CD14-positive monocyte (primary cell): ENCODE data around the gene XCR1. TPM values are rescaled to one million over a fixed set of nuclear protein-coding genes. Genes with fewer than 3 reads are reported as not detected.

ENCODE experiments used
- DNase-seq, 3 donors: peaks; one replicate each; pipeline ENCODE4 v3.0.0-alpha.2; 2011 to 2022
- H2AFZ ChIP-seq: 2 replicates; pipeline ENCODE4 v1.6.0; 2012; ENCODE audit warnings: mild to moderate bottlenecking, low read depth, low read length, inconsistent platforms; ENCODE audit not compliant: insufficient read depth, poor library complexity, severe bottlenecking
- H3K27ac ChIP-seq, 2 donors: 1 replicate in 1 of 2; 2 replicates in 1 of 2; pipeline ENCODE4 v1.5.1; 2012 to 2013; ENCODE audit warnings: low read length in 2 of 2, control low read depth in 1 of 2, inconsistent platforms in 1 of 2, low read depth in 1 of 2, mild to moderate bottlenecking in 1 of 2
- H3K27me3 ChIP-seq, 2 donors: one replicate each; pipeline versions ENCODE4 v1.6.0 to v1.6.1; 2011 to 2013; ENCODE audit warnings: low read length in 2 of 2; ENCODE audit not compliant: control insufficient read depth in 2 of 2, insufficient read depth in 2 of 2
- H3K36me3 ChIP-seq, 2 donors: replicated peaks in 1 of 2; 1 replicate in 1 of 2; 2 replicates in 1 of 2; pipeline versions ENCODE4 v1.5.1 to v1.6.1; 2012 to 2013; ENCODE audit warnings: low read length in 2 of 2, control low read depth in 1 of 2, inconsistent platforms in 1 of 2, mild to moderate bottlenecking in 1 of 2; ENCODE audit not compliant: insufficient read depth in 2 of 2, control insufficient read depth in 1 of 2
- H3K4me1 ChIP-seq, 2 donors: 1 replicate in 1 of 2; 2 replicates in 1 of 2; pipeline versions ENCODE4 v1.5.1 to v1.6.1; 2012 to 2013; ENCODE audit warnings: low read length in 2 of 2, control low read depth in 1 of 2, inconsistent platforms in 1 of 2, mild to moderate bottlenecking in 1 of 2, moderate library complexity in 1 of 2; ENCODE audit not compliant: insufficient read depth in 2 of 2, control insufficient read depth in 1 of 2
- H3K4me2 ChIP-seq: replicated peaks from 2 replicates; pipeline ENCODE3; 2012; ENCODE audit warnings: low read length, moderate library complexity, mild to moderate bottlenecking; ENCODE audit not compliant: poor library complexity, severe bottlenecking; ENCODE audit errors: extremely low read depth
- H3K4me3 ChIP-seq, 3 experiments: fragments of 200-600 bp in 1 of 3; sonication (generic) in 1 of 3; replicated peaks in 1 of 3; 1 replicate in 2 of 3; 2 replicates in 1 of 3; pipeline ENCODE4 v1.5.1; 2011 to 2013; ENCODE audit warnings: low read length in 3 of 3, mild to moderate bottlenecking in 3 of 3, control low read depth in 2 of 3, low read depth in 2 of 3, inconsistent platforms in 1 of 3, moderate library complexity in 1 of 3
- H3K79me2 ChIP-seq: 2 replicates; pipeline ENCODE4 v1.6.0; 2012; ENCODE audit warnings: mild to moderate bottlenecking, control low read depth, inconsistent platforms, low read length, moderate library complexity; ENCODE audit not compliant: insufficient read depth
- H3K9ac ChIP-seq: 2 replicates; pipeline ENCODE4 v1.6.0; 2017; ENCODE audit warnings: low read length, mild to moderate bottlenecking; ENCODE audit not compliant: insufficient read depth, poor library complexity, severe bottlenecking
- H3K9me3 ChIP-seq, 2 donors: replicated peaks in 1 of 2; 1 replicate in 1 of 2; 2 replicates in 1 of 2; pipeline versions ENCODE4 v1.5.1 to v1.6.1; 2012 to 2013; ENCODE audit warnings: low read length in 2 of 2, control low read depth in 1 of 2; ENCODE audit not compliant: control insufficient read depth in 1 of 2, insufficient read depth in 1 of 2
- H4K20me1 ChIP-seq: 2 replicates; pipeline ENCODE4 v1.6.0; 2012; ENCODE audit warnings: mild to moderate bottlenecking, low read length, control low read depth, moderate library complexity; ENCODE audit not compliant: insufficient read depth
- H3K27ac Mint-ChIP-seq, 7 donors: one replicate each; pipeline ENCODE4 v1.8.0; 2020; ENCODE audit warnings: mild to moderate bottlenecking in 7 of 7, mixed read lengths in 7 of 7, moderate library complexity in 6 of 7, inconsistent platforms in 2 of 7
- H3K27me3 Mint-ChIP-seq, 3 donors: one replicate each; pipeline ENCODE4 v1.8.0; 2021 to 2022; ENCODE audit warnings: low read depth in 3 of 3, mild to moderate bottlenecking in 3 of 3, mixed read lengths in 3 of 3, moderate library complexity in 3 of 3, inconsistent platforms in 1 of 3
- H3K36me3 Mint-ChIP-seq, 2 donors: one replicate each; pipeline ENCODE4 v1.8.0; 2020; ENCODE audit warnings: mixed read lengths in 2 of 2, inconsistent platforms in 1 of 2, mild to moderate bottlenecking in 1 of 2
- H3K4me1 Mint-ChIP-seq: one replicate; pipeline ENCODE4 v1.8.0; 2020; ENCODE audit warnings: mild to moderate bottlenecking, mixed read lengths
- H3K4me3 Mint-ChIP-seq, 2 donors: one replicate each; pipeline ENCODE4 v1.8.0; 2020; ENCODE audit warnings: mild to moderate bottlenecking in 2 of 2, mixed read lengths in 2 of 2, moderate library complexity in 1 of 2
- H3K9me3 Mint-ChIP-seq, 7 donors: one replicate each; pipeline ENCODE4 v1.8.0; 2020 to 2022; ENCODE audit warnings: mixed read lengths in 7 of 7, mild to moderate bottlenecking in 6 of 7, moderate library complexity in 6 of 7, inconsistent platforms in 2 of 7
- CTCF ChIP-seq: fragments of 200-600 bp; IDR thresholded peaks from one replicate; pipeline ENCODE4 v1.8.0; 2022; ENCODE audit warnings: antibody characterized with exemption, mild to moderate bottlenecking
- WGBS: methylation state at CpG from one replicate; pipeline ENCODE4 v1.1.5; 2013; ENCODE audit warnings: missing lambda C conversion rate; ENCODE audit not compliant: insufficient coverage; 5-methylcytosine and 5-hydroxymethylcytosine counted together
- intact Hi-C, 2 donors: fragments of 100-400 bp; cut with micrococcal nuclease; formaldehyde crosslinking; loops; one replicate each; pipeline versions ENCODE4 v1.15.0 to v1.15.1; 2023
- polyA plus RNA-seq, 3 donors: library from polyadenylated mRNA; depleted of rRNA in 1 of 3; unstranded in 2 of 3; stranded (reverse) in 1 of 3; fragments of 300-500 nt in 2 of 3; fragments of >200 nt in 1 of 3; fragmentation: Illumina TruSeq in 2 of 3; gene quantifications; 1 replicate in 2 of 3; 2 replicates in 1 of 3; pipeline ENCODE4 v1.2.3, GENCODE V29; 2012 to 2021

XCR1 gene
- polyA plus RNA-seq, 3 donors, result 0.03 to 0.05 TPM; not detected in 1

DNA sequence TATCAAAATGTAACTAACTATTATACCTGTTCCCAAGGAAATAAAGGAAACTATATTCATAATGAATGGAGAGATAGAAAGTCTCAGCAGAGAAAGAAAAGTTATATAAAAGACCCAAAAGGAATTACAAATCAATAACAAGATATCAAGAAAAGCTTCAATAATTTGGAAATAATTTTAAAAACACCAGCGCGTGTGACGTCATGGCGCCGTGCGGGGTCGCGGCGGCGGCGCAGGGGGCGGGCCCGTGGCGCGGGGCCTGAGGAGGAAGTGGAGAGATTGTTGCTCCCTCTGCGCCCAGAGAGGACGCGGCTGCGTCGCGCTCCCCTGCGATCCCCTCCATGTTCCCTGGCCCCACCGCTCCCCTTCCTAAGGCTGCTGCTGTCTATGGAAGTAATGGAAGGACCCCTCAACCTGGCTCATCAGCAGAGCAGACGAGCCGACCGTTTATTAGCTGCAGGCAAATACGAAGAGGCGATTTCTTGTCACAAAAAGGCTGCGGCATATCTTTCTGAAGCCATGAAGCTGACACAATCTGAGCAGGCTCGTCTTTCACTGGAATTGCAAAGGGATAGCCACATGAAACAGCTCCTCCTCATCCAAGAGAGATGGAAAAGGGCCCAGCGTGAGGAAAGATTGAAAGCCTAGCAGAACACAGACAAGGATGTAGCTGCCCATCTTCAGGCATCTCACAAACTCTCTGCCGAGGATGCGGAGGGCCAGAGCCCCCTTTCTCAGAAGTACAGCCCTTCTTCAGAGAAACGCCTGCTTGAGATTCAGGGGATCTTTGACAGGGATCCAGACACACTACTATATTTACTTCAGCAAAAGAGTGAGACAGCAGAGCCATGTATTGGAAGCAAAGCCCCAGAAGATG, 4.1 kb downstream of the XCR1 start:
- Mint-ChIP-seq H3K4me1 (peaks cover 12% of the 10 kb centered on the region), H3K9me3 (peaks cover 11 to 31% (median 22%) of the 10 kb centered on the region in 7 donors), H3K36me3 (peaks cover 2 to 6% of the 10 kb centered on the region in 2 donors), H3K27ac (peak overlapping the region in 1 of 7 donors; percentile 79), H3K4me3 (no peak overlapping the region), H3K27me3 (peaks cover 0 to 4% (median 3%) of the 10 kb centered on the region in 3 donors)
- H3K27me3 ChIP-seq, result no peaks in the 10 kb centered on the region
- 94% methylated on average over 14 of the region's 34 CpGs for WGBS
- H3K4me3 ChIP-seq, result no peak overlapping the region
- no peaks in the 10 kb centered on the region for H3K79me2 ChIP-seq
- H3K4me2 ChIP-seq, result no peak overlapping the region
- no peak for DNase-seq
- H3K9me3 ChIP-seq, result peaks cover 0 to 21% of the 10 kb centered on the region in 2 donors
- H3K4me1 ChIP-seq, result peaks cover 9 to 11% of the 10 kb centered on the region in 2 donors
- intact Hi-C loops, result no loop called here
- no peak overlapping the region for H3K9ac ChIP-seq
- no peak overlapping the region for H3K27ac ChIP-seq
- no peak for TF ChIP-seq CTCF
- H2AFZ ChIP-seq, result no peak overlapping the region
- H4K20me1 ChIP-seq, result no peaks in the 10 kb centered on the region
- H3K36me3 ChIP-seq, result no peaks in the 10 kb centered on the region

DNA sequence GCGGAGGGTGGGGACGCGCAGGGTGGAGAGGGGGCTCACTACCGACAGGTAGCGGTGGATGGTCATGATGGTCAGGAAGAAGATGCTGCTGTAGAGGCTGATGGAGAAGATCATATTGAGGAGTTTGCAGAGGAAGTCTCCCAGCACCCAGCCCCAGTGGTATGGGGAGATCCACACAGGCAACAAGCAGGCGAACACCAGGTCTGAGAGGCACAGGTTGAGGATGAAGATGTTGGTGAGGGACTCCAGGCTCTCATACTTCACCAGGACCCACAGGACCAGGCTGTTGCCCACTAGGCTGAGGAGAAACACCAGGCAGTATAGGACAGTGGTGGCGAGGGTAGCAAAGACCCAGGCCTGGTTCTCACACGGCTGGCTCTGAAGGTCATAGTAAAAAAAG, 5.8 kb downstream of the XCR1 start:
- H3K27me3 ChIP-seq, result no peaks in the 10 kb centered on the region
- H3K36me3 ChIP-seq, result no peaks in the 10 kb centered on the region
- Mint-ChIP-seq H3K4me3 (no peak overlapping the region), H3K4me1 (peaks cover 23% of the 10 kb centered on the region), H3K27me3 (peaks cover 0 to 4% (median 3%) of the 10 kb centered on the region in 3 donors), H3K27ac (peak overlapping the region in 1 of 7 donors; percentile 67), H3K36me3 (peaks cover 2 to 4% of the 10 kb centered on the region in 2 donors), H3K9me3 (peaks cover 3 to 17% (median 13%) of the 10 kb centered on the region in 7 donors)
- H3K9ac ChIP-seq, result no peak overlapping the region
- no peaks in the 10 kb centered on the region for H3K79me2 ChIP-seq
- no peak overlapping the region for H2AFZ ChIP-seq
- no peak overlapping the region for H3K4me3 ChIP-seq
- intact Hi-C loops, result no loop called here
- DNase-seq, result no peak
- H3K27ac ChIP-seq, result no peak overlapping the region
- no peak for TF ChIP-seq CTCF
- H3K9me3 ChIP-seq, result peaks cover 0 to 9% of the 10 kb centered on the region in 2 donors
- H3K4me1 ChIP-seq, result peaks cover 26 to 27% of the 10 kb centered on the region in 2 donors
- H4K20me1 ChIP-seq, result no peaks in the 10 kb centered on the region
- no peak overlapping the region for H3K4me2 ChIP-seq
- WGBS, result 100% methylated on average over 7 of the region's 8 CpGs
